GM12891 (cell line): ENCODE data around the gene ANKDD1B.

Source experiments
- DNase-seq: peaks from one replicate; pipeline ENCODE4 v3.0.0; 2011; ENCODE audit warnings: low spot score; ENCODE audit not compliant: insufficient read length
- FAIRE-seq: peaks from 2 replicates; lab custom pipeline; 2011; peaks lifted over from hg19 to GRCh38; lab: Jason Lieb, UNC
- PAX5 ChIP-seq: IDR thresholded peaks from 2 replicates; pipeline ENCODE4 v1.6.1; 2011; ENCODE audit warnings: low read length, moderate library complexity, mild to moderate bottlenecking; ENCODE audit not compliant: insufficient read depth, severe bottlenecking
- POLR2A ChIP-seq: IDR thresholded peaks from 2 replicates; pipeline ENCODE4 v1.6.1; 2011; ENCODE audit warnings: low read depth, low read length, control low read depth
- POLR2AphosphoS5 ChIP-seq: IDR thresholded peaks from 2 replicates; pipeline ENCODE4 v1.6.1; 2011; ENCODE audit warnings: low read depth, low read length, control low read depth
- POU2F2 ChIP-seq: IDR thresholded peaks from 2 replicates; pipeline ENCODE4 v1.6.1; 2011; ENCODE audit warnings: low read depth, mild to moderate bottlenecking, control low read depth, low read length, moderate library complexity
- SPI1 ChIP-seq: IDR thresholded peaks from 2 replicates; pipeline ENCODE4 v1.6.1; 2011; ENCODE audit warnings: low read depth, low read length, control low read depth
- TAF1 ChIP-seq: IDR thresholded peaks from 2 replicates; pipeline ENCODE4 v1.6.1; 2011; ENCODE audit warnings: low read depth, low read length, control low read depth

ANKDD1B gene

DNA sequence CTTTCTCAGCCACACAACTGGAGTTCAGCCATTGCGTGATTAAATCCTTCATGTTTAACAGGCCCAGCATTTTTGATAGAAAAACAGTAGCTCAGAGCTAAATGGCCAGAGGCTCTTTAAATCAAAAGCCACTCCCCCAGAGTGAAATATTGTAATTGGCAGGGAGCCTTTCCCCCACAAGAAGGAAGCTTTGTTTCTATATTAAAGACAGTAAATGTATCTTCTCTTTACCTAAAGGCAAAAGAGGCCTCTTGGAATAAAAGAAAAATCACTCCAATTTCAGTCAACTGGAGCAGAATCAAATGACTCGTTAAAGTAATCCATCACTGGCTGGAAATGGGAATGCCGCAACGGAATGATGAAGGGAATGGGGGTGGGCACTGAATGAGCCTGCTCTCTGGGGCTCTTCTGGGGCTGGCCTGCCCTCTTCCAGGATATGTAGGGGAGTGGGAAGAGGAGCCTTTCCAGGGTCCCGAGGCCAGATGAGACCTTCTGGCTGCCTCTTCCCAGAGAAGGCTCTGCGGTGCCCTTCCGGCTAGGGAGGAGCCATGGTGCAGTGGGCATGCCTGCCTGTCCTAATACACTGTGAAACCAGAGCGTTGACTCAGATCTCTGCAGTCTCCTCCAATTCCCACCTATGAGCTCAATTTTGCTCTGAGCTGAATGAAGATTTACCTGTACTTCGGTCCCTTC lies 45.2 kb downstream of the ANKDD1B start:
- no peak for TF ChIP-seq PAX5
- TF ChIP-seq TAF1, result no peak
- TF ChIP-seq SPI1, result no peak
- TF ChIP-seq POLR2A, result no peak
- TF ChIP-seq POU2F2, result no peak
- TF ChIP-seq POLR2AphosphoS5, result no peak
- FAIRE-seq, result no peak
- no peak for DNase-seq

DNA sequence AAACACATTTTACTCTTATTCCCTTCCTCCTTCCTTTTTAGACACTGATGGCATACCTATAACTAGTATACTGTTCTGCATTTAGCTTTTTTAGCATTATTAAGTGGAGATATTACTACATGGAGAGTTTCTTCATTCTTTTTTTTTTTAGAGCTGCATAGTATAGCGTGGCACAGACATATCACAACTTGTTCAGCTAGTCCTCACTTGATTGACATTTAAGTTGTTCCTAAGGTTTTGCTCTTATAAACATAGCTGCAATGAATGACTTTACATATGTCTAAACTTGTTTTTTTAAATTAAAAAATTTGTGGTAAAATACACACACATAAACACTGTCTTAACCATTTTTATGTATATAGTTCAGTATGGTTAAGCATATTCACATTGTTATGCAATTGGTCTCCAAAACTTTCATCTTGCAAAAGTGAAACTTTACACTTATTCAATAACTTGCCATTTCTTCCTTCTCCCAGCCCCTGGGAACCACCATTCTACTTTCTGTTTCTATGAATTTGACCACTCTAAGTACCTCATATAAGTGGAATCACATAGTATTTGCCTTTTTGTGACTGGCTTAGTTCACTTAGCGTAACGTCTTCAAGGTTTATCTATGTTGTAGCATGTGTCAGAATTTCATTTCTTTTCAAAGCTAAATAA lies 48.7 kb downstream of the ANKDD1B start:
- no peak for FAIRE-seq

DNA sequence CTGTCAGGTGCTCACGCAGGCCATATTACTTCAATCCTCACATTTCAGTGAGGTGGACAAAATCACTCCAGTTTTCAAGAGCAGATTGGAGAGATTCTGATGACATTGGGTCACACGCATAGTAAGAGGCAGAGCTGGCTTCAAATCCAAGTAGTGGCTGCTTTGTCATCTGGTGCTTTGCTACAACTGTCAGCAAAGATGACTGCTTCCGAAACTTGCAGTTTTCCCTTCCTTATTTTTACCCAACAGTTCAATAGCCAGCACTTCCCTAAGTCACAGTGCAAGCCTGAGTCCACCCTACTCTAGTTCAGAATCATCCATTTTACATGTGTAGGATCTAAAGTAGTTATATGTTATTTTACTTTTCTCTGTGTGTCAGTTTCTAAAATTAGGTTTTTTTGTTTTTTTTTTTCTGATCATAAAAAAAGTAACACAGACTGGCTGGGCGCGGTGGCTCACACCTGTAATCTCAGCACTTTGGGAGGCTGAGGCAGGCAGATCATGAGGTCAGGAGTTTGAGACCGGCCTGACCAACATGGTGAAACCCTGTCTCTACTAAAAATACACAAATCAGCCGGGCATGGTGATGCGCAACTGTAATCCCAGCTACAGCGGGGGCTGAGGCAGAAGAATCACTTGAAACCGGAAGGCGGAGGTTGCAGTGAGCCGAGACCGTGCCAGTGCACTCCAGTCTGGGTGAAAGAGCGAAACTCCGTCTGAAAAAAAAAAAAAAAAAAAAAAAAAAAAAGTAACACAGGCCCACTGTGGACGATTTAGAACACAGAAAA lies 49.6 kb downstream of the ANKDD1B start:
- no peak for DNase-seq
- TF ChIP-seq POLR2A, result no peak
- TF ChIP-seq SPI1, result peak; percentile 67
- peak; percentile 82 for FAIRE-seq

More for the DNA sequence above, 48.7 kb downstream of the ANKDD1B start:
- TF ChIP-seq SPI1, result no peak
- no peak for TF ChIP-seq TAF1
- TF ChIP-seq PAX5, result no peak
- TF ChIP-seq POU2F2, result no peak
- no peak for TF ChIP-seq POLR2AphosphoS5
- TF ChIP-seq POLR2A, result no peak
- no peak for DNase-seq

DNA sequence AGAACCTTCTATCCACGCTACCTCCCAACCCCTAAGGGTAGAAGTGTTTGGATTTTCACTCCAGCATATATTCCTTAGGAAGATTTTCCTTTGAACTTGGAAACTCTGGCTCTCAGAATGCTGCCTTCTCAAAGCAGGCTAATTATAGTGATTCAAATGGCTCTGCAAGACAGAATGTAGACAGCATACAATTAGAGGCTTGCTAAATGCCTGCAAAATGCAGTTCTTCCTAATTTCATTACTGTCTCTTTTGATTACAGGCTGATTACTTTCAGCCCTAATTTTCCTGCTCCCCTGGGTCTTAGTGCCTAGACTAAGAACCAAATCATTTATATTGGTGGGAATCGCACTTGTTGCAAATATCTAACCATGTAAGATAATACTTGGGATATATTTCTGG lies 50.8 kb downstream of the ANKDD1B start:
- FAIRE-seq (no peak), DNase-seq (no peak)
- TF ChIP-seq POU2F2 (no peak), TAF1 (no peak), POLR2AphosphoS5 (no peak), SPI1 (no peak), POLR2A (no peak), PAX5 (no peak)

DNA sequence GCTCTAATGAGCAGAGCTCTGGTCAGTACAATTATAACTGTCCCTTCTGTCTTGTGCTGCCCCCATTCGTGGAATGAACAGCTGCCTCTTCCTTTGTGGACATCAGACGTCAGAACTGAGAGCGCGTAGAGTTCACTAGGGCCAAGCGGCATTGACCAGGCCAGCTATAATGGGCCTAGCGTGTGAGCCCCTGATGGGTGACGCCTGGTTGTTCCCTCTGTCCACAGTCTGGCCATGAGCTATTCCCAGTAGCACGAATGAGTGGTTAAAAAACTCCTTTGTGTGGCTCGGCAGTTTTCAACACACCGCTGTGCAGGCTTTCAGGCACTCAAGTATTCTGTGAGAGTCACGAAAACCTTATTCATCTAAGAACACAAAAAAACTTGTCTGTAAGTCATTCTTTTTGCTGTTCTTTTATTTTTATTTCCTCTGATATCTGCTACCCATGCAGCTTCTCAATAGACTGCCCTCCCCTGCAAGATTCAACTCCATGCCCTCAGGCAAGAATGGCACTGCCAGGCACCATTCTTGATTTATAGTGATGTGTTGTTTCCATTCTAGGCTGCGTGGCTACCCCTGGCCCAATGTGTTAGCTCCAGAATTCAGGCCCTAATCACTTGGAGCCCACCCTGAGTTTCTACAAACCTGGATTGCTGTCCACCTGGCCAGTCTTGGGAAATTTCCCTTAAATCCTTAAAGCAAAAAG lies 52.5 kb downstream of the ANKDD1B start:
- DNase-seq, result no peak
- FAIRE-seq, result no peak
- TF ChIP-seq TAF1 (no peak), SPI1 (no peak), POLR2AphosphoS5 (no peak), POU2F2 (no peak), POLR2A (no peak), PAX5 (no peak)

DNA sequence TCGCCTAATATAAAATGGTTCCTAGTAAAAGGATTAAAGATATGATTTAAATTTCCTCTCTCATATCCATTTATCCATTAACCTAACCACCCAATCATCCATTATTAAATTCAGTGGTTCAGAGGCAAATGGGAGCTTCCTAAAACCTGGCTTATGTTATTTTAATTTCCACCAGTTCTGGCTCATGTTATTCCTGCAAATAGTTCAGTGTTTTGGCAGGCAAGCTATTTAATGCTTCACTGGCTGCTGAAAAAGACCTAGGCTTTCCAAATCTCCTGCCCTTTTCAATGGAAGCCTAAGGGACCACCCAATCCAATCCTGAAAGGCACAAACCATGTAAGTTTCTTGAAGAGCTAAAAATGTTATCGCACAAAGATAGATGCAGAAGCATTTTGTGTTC lies 53.7 kb downstream of the ANKDD1B start:
- FAIRE-seq, result no peak

DNA sequence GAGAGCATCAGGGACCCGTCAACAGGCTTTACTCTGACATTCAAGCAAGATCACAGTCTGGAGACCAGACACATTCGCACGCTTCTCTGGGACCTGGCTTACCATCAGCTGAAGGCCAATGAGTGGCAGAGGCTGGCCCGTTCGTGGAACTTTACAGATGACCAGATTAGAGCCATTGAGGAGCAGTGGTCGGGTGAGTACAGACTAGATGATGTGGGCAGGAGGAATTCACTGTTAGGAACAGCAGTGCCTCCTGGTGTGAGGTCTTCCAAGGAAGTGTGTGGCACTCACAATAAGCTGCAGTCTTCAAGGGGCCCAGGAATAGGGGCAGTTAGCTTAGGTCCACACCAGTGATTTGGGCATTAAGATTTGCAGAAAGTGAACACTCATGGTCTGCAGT lies 55.5 kb downstream of the ANKDD1B start:
- DNase-seq (no peak), FAIRE-seq (no peak)
- TF ChIP-seq TAF1 (no peak), SPI1 (no peak), PAX5 (no peak), POU2F2 (no peak), POLR2A (no peak), POLR2AphosphoS5 (no peak)

More for the DNA sequence above, 53.7 kb downstream of the ANKDD1B start:
- TF ChIP-seq POLR2AphosphoS5, result no peak
- DNase-seq, result no peak

DNA sequence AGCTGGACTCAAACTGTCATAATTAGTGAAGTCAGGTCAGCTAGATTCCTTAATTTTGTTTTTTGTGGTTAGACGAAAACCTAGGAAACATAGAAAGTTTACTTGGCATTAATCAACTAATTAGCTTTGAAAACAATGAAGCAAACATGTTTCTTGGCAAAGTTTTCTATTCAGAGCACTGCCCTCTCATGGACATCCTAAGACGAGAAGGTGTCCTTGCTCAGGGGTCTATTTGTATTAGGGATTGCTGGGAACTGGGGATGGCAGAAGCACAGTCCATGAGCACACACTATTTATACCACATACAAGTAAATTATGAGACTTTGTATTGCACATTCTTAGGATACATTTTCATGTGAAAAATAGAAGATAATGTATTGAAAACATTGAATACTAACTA lies 56.3 kb downstream of the ANKDD1B start:
- TF ChIP-seq POU2F2 (no peak), POLR2A (no peak), PAX5 (no peak), POLR2AphosphoS5 (no peak), SPI1 (no peak), TAF1 (no peak)
- DNase-seq (no peak), FAIRE-seq (no peak)

DNA sequence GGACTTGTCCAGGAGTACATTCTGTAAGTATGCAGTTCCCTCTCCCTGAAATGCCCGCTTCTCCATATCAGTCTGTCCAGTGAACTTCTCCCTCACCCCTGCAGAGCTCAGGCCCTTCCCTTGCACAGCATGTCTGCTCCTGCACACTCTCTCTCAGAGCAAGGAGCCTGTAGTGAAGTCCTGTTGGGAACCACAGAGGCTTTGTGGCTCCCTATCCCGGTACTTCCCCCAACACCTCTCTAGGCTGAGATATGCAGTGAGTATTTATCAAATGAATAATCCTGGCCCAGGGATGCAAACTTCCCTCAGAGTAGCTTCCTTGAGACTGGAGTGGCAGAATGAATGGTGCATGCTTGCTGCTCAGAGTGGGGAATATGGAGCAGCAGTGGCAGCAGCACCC lies 57.2 kb downstream of the ANKDD1B start:
- FAIRE-seq (peak; percentile 66), DNase-seq (no peak)
- TF ChIP-seq POU2F2, result no peak
- TF ChIP-seq TAF1, result no peak
- no peak for TF ChIP-seq SPI1
- TF ChIP-seq POLR2AphosphoS5, result no peak
- TF ChIP-seq PAX5, result no peak
- TF ChIP-seq POLR2A, result no peak
